Mesothelial cell of epicardium (in vitro differentiated cells): Measurements from ENCODE around the gene AQP4. TPM values are rescaled to one million over a fixed set of nuclear protein-coding genes. Genes with fewer than 3 reads are reported as not detected.

ENCODE experiments used
- DNase-seq, 2 experiments: peaks; one replicate each; pipeline ENCODE4 v3.0.0; 2021; ENCODE audit warnings: low spot score in 2 of 2; ENCODE audit not compliant: unreplicated experiment in 2 of 2
- H3K27ac Mint-ChIP-seq: 2 replicates; pipeline ENCODE4 v1.8.0; 2021; ENCODE audit warnings: mixed read lengths
- H3K27me3 Mint-ChIP-seq: 2 replicates; pipeline ENCODE4 v1.8.0; 2021; ENCODE audit warnings: low read depth, mixed read lengths
- H3K36me3 Mint-ChIP-seq: 2 replicates; pipeline ENCODE4 v1.8.0; 2021; ENCODE audit warnings: mixed read lengths
- H3K4me1 Mint-ChIP-seq: 2 replicates; pipeline ENCODE4 v1.8.0; 2021; ENCODE audit warnings: mixed read lengths
- H3K4me3 Mint-ChIP-seq: 2 replicates; pipeline ENCODE4 v1.8.0; 2021; ENCODE audit warnings: mild to moderate bottlenecking, moderate library complexity, mixed read lengths
- H3K9me3 Mint-ChIP-seq: 2 replicates; pipeline ENCODE4 v1.8.0; 2021; ENCODE audit warnings: mixed read lengths
- total RNA-seq: library from RNA; stranded (reverse); gene quantifications from 3 replicates; pipeline ENCODE4 v1.2.1, GENCODE V29; 2021
- TF ChIP-seq, protein P1 (sequence below): fragments of 200-600 bp; sonication (generic); IDR thresholded peaks from one replicate; pipeline ENCODE4 v1.5.0; 2021; ENCODE audit warnings: antibody characterized with exemption; ENCODE audit not compliant: unreplicated experiment

Gene AQP4
- total RNA-seq, 1 donor from 2014 or later: 0.51 TPM

DNA sequence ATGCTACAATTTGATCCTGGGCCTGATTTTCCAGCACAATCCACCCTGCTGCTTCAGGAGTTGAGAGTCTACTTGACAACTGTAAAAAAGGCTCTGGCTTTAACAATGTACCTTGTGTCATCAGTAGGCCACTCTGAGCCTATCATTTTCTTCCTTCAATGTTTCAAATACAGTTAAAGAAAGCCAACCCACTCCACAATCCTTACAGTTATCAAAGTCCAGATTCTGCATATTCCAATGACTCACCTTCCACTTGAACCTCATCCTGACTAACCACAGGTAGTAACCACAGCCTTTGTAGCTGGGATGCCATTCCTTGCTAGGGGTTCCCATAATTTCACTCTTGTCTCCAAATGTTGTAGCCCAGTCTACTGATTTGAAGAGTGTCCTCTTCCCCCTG is 35.5 kb upstream of the AQP4 start:
- H3K4me3 Mint-ChIP-seq: no peak overlapping the region
- peaks cover 5% of the 10 kb centered on the region for H3K36me3 Mint-ChIP-seq
- no peak for DNase-seq
- peaks cover 30% of the 10 kb centered on the region for H3K9me3 Mint-ChIP-seq
- no peaks in the 10 kb centered on the region for H3K27me3 Mint-ChIP-seq
- H3K27ac Mint-ChIP-seq: no peak overlapping the region
- H3K4me1 Mint-ChIP-seq: no peaks in the 10 kb centered on the region
- TF ChIP-seq, protein P1, sequence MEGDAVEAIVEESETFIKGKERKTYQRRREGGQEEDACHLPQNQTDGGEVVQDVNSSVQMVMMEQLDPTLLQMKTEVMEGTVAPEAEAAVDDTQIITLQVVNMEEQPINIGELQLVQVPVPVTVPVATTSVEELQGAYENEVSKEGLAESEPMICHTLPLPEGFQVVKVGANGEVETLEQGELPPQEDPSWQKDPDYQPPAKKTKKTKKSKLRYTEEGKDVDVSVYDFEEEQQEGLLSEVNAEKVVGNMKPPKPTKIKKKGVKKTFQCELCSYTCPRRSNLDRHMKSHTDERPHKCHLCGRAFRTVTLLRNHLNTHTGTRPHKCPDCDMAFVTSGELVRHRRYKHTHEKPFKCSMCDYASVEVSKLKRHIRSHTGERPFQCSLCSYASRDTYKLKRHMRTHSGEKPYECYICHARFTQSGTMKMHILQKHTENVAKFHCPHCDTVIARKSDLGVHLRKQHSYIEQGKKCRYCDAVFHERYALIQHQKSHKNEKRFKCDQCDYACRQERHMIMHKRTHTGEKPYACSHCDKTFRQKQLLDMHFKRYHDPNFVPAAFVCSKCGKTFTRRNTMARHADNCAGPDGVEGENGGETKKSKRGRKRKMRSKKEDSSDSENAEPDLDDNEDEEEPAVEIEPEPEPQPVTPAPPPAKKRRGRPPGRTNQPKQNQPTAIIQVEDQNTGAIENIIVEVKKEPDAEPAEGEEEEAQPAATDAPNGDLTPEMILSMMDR: no peak

DNA sequence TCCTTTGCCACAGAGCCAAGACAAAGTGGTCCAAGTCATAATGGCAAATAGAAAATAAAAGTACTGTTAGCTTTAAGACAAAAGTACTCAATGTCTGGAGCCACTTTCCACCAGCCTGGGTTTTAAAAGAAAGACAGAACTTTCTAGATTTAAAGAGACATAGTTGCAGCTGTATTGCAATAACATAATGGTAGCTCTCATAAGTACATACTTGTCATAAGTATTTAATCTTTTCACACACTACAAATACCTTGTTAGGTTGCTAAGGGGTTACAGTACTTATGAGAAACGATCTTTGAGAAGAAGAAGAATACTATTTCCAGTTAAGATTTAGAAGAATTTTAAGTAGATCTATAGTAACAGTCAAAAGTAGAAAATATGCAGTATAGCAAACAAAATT is 28.9 kb upstream of the AQP4 start:
- Mint-ChIP-seq H3K27me3 (peaks cover 4% of the 10 kb centered on the region), H3K9me3 (no peaks in the 10 kb centered on the region)

DNA sequence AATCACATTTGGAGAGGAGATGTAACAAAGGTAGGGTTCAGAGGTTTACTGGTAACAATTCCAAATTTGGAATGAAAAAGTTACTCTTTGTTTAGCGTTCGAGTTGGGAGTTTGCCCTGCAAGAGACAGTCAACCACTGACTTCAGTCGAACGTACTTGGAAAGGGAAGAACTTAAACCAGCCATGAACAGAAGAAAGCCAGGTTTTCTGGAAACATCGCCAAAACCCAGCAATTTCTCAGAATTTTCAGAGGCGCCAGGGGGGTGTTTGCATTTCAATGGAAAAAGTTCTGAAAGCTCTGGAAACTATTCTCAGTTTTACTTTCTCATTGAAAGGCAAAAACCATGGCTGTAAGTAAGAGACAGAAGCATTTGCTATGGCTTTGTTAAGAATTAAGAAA is 28.5 kb upstream of the AQP4 start:
- no peak overlapping the region for H3K4me3 Mint-ChIP-seq
- DNase-seq: no peak
- peaks cover 4% of the 10 kb centered on the region for H3K27me3 Mint-ChIP-seq
- no peaks in the 10 kb centered on the region for H3K4me1 Mint-ChIP-seq
- no peaks in the 10 kb centered on the region for H3K36me3 Mint-ChIP-seq
- H3K9me3 Mint-ChIP-seq: no peaks in the 10 kb centered on the region
- TF ChIP-seq, protein P1: no peak
- no peak overlapping the region for H3K27ac Mint-ChIP-seq

More for the DNA sequence above, 28.9 kb upstream of the AQP4 start:
- Mint-ChIP-seq H3K36me3 (no peaks in the 10 kb centered on the region), H3K4me1 (no peaks in the 10 kb centered on the region), H3K27ac (no peak overlapping the region), H3K4me3 (no peak overlapping the region)
- DNase-seq: no peak
- TF ChIP-seq, protein P1: no peak

DNA sequence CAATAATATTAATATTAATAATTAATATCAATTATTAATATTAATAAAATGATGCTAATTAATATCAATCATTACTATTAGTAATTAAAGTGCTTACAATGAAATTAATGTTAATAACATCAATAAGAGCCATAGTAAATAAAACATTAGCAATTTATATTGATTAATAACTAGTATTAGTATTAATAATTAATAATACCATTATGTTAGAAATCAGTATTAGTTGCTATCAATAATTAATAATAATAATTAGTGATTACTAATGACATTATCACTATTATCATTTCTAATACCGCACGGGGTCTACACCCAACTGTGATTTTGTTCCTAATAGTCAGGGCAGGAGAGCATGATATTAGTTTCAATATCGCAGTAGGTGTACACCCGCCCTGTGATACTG is 22.8 kb upstream of the AQP4 start:
- Mint-ChIP-seq H3K27me3 (peaks cover 25% of the 10 kb centered on the region), H3K4me1 (no peaks in the 10 kb centered on the region), H3K36me3 (no peaks in the 10 kb centered on the region), H3K9me3 (no peaks in the 10 kb centered on the region), H3K27ac (no peak overlapping the region), H3K4me3 (no peak overlapping the region)
- TF ChIP-seq, protein P1: no peak
- DNase-seq: no peak

DNA sequence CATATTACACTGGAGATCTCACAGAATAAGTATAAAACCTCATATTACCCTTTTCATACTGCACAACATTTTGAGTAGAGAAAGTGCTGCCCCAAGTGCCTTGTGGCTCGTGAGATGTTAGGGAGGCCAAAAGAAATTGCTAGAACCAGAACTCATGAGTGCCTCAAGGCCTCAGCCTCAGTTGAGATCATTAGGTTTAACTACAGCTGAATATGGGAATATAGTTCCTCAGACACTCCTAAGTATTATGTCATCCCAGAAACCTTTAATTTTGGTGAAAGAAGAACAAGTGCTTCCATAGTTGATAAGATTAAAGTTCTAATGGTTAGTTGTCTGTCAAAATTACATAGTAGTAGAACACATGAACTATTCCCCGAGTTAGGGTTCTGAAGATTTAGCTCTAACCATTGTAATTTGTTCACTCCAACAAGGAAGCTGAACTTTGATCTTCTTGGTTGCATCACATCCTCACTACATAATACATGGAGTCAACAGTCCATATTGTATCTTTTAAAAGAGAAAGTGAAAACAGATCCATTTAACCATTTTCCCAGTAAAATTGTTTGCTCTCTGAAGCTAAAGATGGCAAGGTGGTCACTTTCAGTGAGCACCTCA is 9.6 kb upstream of the AQP4 start:
- H3K4me3 Mint-ChIP-seq: no peak overlapping the region
- H3K9me3 Mint-ChIP-seq: peaks cover 8% of the 10 kb centered on the region
- H3K4me1 Mint-ChIP-seq: peaks cover 10% of the 10 kb centered on the region
- H3K27me3 Mint-ChIP-seq: no peaks in the 10 kb centered on the region
- H3K27ac Mint-ChIP-seq: no peak overlapping the region
- no peak for DNase-seq
- TF ChIP-seq, protein P1: no peak
- no peaks in the 10 kb centered on the region for H3K36me3 Mint-ChIP-seq

DNA sequence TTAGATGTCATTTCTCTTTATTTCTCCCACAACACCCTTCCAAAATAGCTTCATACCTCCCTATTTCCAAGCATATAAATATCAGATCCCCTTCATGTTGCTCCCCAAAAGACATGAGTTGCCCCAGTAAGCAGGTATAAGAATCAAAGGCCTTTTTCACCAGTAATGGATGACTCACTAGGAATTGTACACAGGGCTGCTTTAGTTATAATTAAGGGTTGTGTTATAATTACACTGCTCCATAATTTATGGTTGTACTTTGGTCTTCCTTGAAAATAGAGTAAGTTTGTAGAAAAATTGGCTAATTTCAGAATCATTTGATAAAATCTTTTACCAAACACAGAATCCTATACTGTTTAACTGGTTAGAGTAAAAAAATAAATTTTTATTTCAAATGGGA is 8.8 kb upstream of the AQP4 start:
- no peak for DNase-seq
- peaks cover 8% of the 10 kb centered on the region for H3K9me3 Mint-ChIP-seq
- no peak overlapping the region for H3K4me3 Mint-ChIP-seq
- peaks cover 14% of the 10 kb centered on the region for H3K4me1 Mint-ChIP-seq
- TF ChIP-seq, protein P1: no peak
- no peak overlapping the region for H3K27ac Mint-ChIP-seq
- H3K27me3 Mint-ChIP-seq: no peaks in the 10 kb centered on the region
- no peaks in the 10 kb centered on the region for H3K36me3 Mint-ChIP-seq
